Measurements from ENCODE around the gene RNU7-1. TPM values are rescaled to one million over a fixed set of nuclear protein-coding genes. Genes with fewer than 3 reads are reported as not detected.

Gene RNU7-1
- total and polyA plus RNA-seq, 9 of the 15 experiments (the other 6 are each of a cell fraction or from before 2014, with no cell fraction given), result not detected

GRCh38 chr12:6955108-6956020 is 11.7 kb downstream of the RNU7-1 start:
- Histone ChIP-seq H3K27ac (ENCODE audit: extremely low read depth, low read depth, low read length) (no peak overlapping the region), H3K4me2 (ENCODE audit: insufficient read depth, low read length) (no peak overlapping the region), H3K9ac (ENCODE audit: insufficient read depth in 1 of 2, low read depth in 2 of 2, low read length in 2 of 2) (peak overlapping the region in 1 of 2 experiments; percentile 17; a peak in 2 of 4 replicates), H3K36me3 (ENCODE audit: control insufficient read depth, insufficient read depth, low read length) (no peaks in the 10 kb centered on the region), H4K20me1 (replicated peaks; ENCODE audit: control insufficient read depth, insufficient read depth, low read length) (no peaks in the 10 kb centered on the region), H3K9me1 (ENCODE audit: control insufficient read depth, insufficient read depth, low read length) (no peaks in the 10 kb centered on the region), H3K79me2 (ENCODE audit: control insufficient read depth, insufficient read depth, low read length) (no peaks in the 10 kb centered on the region), H3K4me3 (no peak overlapping the region), H3K9me3 (replicated peaks; ENCODE audit: control insufficient read depth, insufficient read depth, low read depth, low read length) (no peaks in the 10 kb centered on the region), H3K27me3 (ENCODE audit: control insufficient read depth in 2 of 2, insufficient read depth in 2 of 2, low read length in 2 of 2) (no peaks in the 10 kb centered on the region), H2AFZ (ENCODE audit: low read depth, low read length) (no peak overlapping the region), H3K4me1 (replicated peaks in 1 of 2; ENCODE audit: control insufficient read depth in 2 of 2, insufficient read depth in 2 of 2, low read length in 2 of 2) (peaks cover 9 to 64% of the 10 kb centered on the region in 2 experiments)
- BruUV-seq (replicated peaks), result no TSS peak
- ChIA-PET CTCF (ENCODE audit: low intra/inter-chr PET ratio) (no interaction called here), POLR2A (interaction anchor here (8.0 kb wide), 1 partner anchor 10 kb away, joined by 98 read pairs; the partner anchor contains the start of genes C12orf57 and RNU7-1)
- TF ChIP-seq ZNF140 (CRISPR knock-in tag; IDR thresholded peaks at IDR 0.05), result no peak
- no peak for TF ChIP-seq VEZF1 (CRISPR knock-in tag; IDR thresholded peaks at IDR 0.05)
- no peak for ATAC-seq
- no peak for FAIRE-seq
- WGBS (ENCODE audit: insufficient coverage, low coverage, missing lambda C conversion rate), result 78% methylated on average over 13 of the region's 22 CpGs
- DNase-seq (ENCODE audit: extremely low read depth in 1 of 4, low spot score in 3 of 4), result no peak
- in situ Hi-C loops (cut with MboI) (no loop called here), intact Hi-C loops (cut with micrococcal nuclease) (no loop called here)

All from K562 (cell line).